ENCODE measurements around the gene DGLUCY.
"Not testable (repeated sequence)": the region's sequence is repeated elsewhere in the genome, so short reads cannot be mapped to it uniquely, and the experiment has no call there.

DGLUCY gene

GRCh38 chr14:91123201-91123600 lies 9.3 kb downstream of the DGLUCY start:
- H2BK120ac ChIP-seq (ENCODE audit: low read depth, low read length) = no peak overlapping the region

GRCh38 chr14:91124406-91125270 lies 10.8 kb downstream of the DGLUCY start:
- not testable (repeated sequence) for H3K4ac ChIP-seq (ENCODE audit: low read depth in 1 of 2, low read length in 2 of 2); H2BK12ac ChIP-seq (ENCODE audit: low read length in 2 of 2); H3K14ac ChIP-seq (ENCODE audit: low read length in 2 of 2); H3K23ac ChIP-seq (ENCODE audit: low read length in 2 of 2); H3K4me3 ChIP-seq (ENCODE audit: insufficient read depth in 1 of 2, low read depth in 1 of 2, low read length in 2 of 2); H3K9ac ChIP-seq (ENCODE audit: low read length); H3K4me1 ChIP-seq (ENCODE audit: control insufficient read depth, insufficient read depth, low read depth, low read length); H2BK5ac ChIP-seq (ENCODE audit: low read depth, low read length, poor library complexity, severe bottlenecking); H3K27ac ChIP-seq (ENCODE audit: low read length, poor library complexity, severe bottlenecking); H2AK5ac ChIP-seq (ENCODE audit: low read length, severe bottlenecking); H2BK15ac ChIP-seq (ENCODE audit: low read depth, poor library complexity, severe bottlenecking); H3K9me3 ChIP-seq (ENCODE audit: control insufficient read depth, low read length); DNase-seq; H3K4me2 ChIP-seq (ENCODE audit: low read length, poor library complexity, severe bottlenecking); H2AFZ ChIP-seq (ENCODE audit: low read depth, low read length); H3K18ac ChIP-seq (ENCODE audit: low read depth in 1 of 2, low read length in 2 of 2); H2BK120ac ChIP-seq (ENCODE audit: low read depth, low read length); H4K8ac ChIP-seq (ENCODE audit: low read length); H3K27me3 ChIP-seq (ENCODE audit: control insufficient read depth in 1 of 2, insufficient read depth in 1 of 2, low read length in 2 of 2); H4K91ac ChIP-seq (ENCODE audit: low read length)
- WGBS = 91% methylated on average over 5 of the region's 5 CpGs
- Histone ChIP-seq H3K79me1 (replicated peaks; ENCODE audit: low read length, poor library complexity, severe bottlenecking) (peaks cover 32% of the 10 kb centered on the region), H3K36me3 (ENCODE audit: control insufficient read depth in 1 of 2, insufficient read depth in 2 of 2, low read depth in 1 of 2, low read length in 2 of 2) (peaks cover 21 to 49% of the 10 kb centered on the region in 2 experiments)

More at GRCh38 chr14:91123201-91123600, 9.3 kb downstream of the DGLUCY start:
- H3K23ac ChIP-seq (ENCODE audit: low read length in 2 of 2) = no peak overlapping the region
- H3K4ac ChIP-seq (ENCODE audit: low read depth in 1 of 2, low read length in 2 of 2) = no peak overlapping the region
- no peak overlapping the region for H3K4me2 ChIP-seq (ENCODE audit: low read length, poor library complexity, severe bottlenecking)
- peaks cover 3% of the 10 kb centered on the region for H3K4me1 ChIP-seq (ENCODE audit: control insufficient read depth, insufficient read depth, low read depth, low read length)
- no peak overlapping the region for H3K9ac ChIP-seq (ENCODE audit: low read length)
- H2AK5ac ChIP-seq (ENCODE audit: low read length, severe bottlenecking) = no peak overlapping the region
- H2BK12ac ChIP-seq (ENCODE audit: low read length in 2 of 2) = no peak overlapping the region
- H4K91ac ChIP-seq (ENCODE audit: low read length) = no peak overlapping the region
- no peak overlapping the region for H3K4me3 ChIP-seq (ENCODE audit: insufficient read depth in 1 of 2, low read depth in 1 of 2, low read length in 2 of 2)
- H3K9me3 ChIP-seq (ENCODE audit: control insufficient read depth, low read length) = peaks cover 5% of the 10 kb centered on the region
- no peak overlapping the region for H2BK5ac ChIP-seq (ENCODE audit: low read depth, low read length, poor library complexity, severe bottlenecking)
- H3K18ac ChIP-seq (ENCODE audit: low read depth in 1 of 2, low read length in 2 of 2) = no peak overlapping the region
- peaks cover 34% of the 10 kb centered on the region for H3K79me1 ChIP-seq (replicated peaks; ENCODE audit: low read length, poor library complexity, severe bottlenecking)
- no peak overlapping the region for H4K8ac ChIP-seq (ENCODE audit: low read length)
- no peak overlapping the region for H2BK15ac ChIP-seq (ENCODE audit: low read depth, poor library complexity, severe bottlenecking)
- DNase-seq = no peak
- H3K14ac ChIP-seq (ENCODE audit: low read length in 2 of 2) = no peak overlapping the region
- no peaks in the 10 kb centered on the region for H3K27me3 ChIP-seq (ENCODE audit: control insufficient read depth in 1 of 2, insufficient read depth in 1 of 2, low read length in 2 of 2)
- WGBS = 91% methylated on average over 8 of the region's 8 CpGs
- no peak overlapping the region for H2AFZ ChIP-seq (ENCODE audit: low read depth, low read length)
- H3K36me3 ChIP-seq (ENCODE audit: control insufficient read depth in 1 of 2, insufficient read depth in 2 of 2, low read depth in 1 of 2, low read length in 2 of 2) = peaks cover 23 to 39% of the 10 kb centered on the region in 2 experiments
- no peak overlapping the region for H3K27ac ChIP-seq (ENCODE audit: low read length, poor library complexity, severe bottlenecking)

- Histone ChIP-seq H4K91ac (ENCODE audit: low read length) (no peak overlapping the region), H2AFZ (ENCODE audit: low read depth, low read length) (no peak overlapping the region), H3K4ac (ENCODE audit: low read depth in 1 of 2, low read length in 2 of 2) (no peak overlapping the region), H3K27ac (ENCODE audit: low read length, poor library complexity, severe bottlenecking) (no peak overlapping the region), H3K23ac (ENCODE audit: low read length in 2 of 2) (no peak overlapping the region), H2BK120ac (ENCODE audit: low read depth, low read length) (no peak overlapping the region), H3K14ac (ENCODE audit: low read length in 2 of 2) (no peak overlapping the region), H3K4me2 (ENCODE audit: low read length, poor library complexity, severe bottlenecking) (no peak overlapping the region), H2BK12ac (ENCODE audit: low read length in 2 of 2) (no peak overlapping the region), H2BK5ac (ENCODE audit: low read depth, low read length, poor library complexity, severe bottlenecking) (no peak overlapping the region), H3K36me3 (ENCODE audit: control insufficient read depth in 1 of 2, insufficient read depth in 2 of 2, low read depth in 1 of 2, low read length in 2 of 2) (peaks cover 18 to 54% of the 10 kb centered on the region in 2 experiments), H2AK5ac (ENCODE audit: low read length, severe bottlenecking) (no peak overlapping the region), H3K79me1 (replicated peaks; ENCODE audit: low read length, poor library complexity, severe bottlenecking) (peaks cover 29% of the 10 kb centered on the region), H3K9ac (ENCODE audit: low read length) (no peak overlapping the region), H2BK15ac (ENCODE audit: low read depth, poor library complexity, severe bottlenecking) (no peak overlapping the region), H3K9me3 (ENCODE audit: control insufficient read depth, low read length) (peaks cover 5% of the 10 kb centered on the region), H3K4me1 (ENCODE audit: control insufficient read depth, insufficient read depth, low read depth, low read length) (no peaks in the 10 kb centered on the region), H4K8ac (ENCODE audit: low read length) (no peak overlapping the region), H3K18ac (ENCODE audit: low read depth in 1 of 2, low read length in 2 of 2) (no peak overlapping the region), H3K4me3 (ENCODE audit: insufficient read depth in 1 of 2, low read depth in 1 of 2, low read length in 2 of 2) (no peak overlapping the region), H3K27me3 (ENCODE audit: control insufficient read depth in 1 of 2, insufficient read depth in 1 of 2, low read length in 2 of 2) (no peaks in the 10 kb centered on the region)
- DNase-seq = no peak
- WGBS = 94% methylated on average over 7 of the region's 7 CpGs
Measured at GRCh38 chr14:91125271-91125660, 11.4 kb downstream of the DGLUCY start.

GRCh38 chr14:91125801-91126200 lies 11.9 kb downstream of the DGLUCY start:
- no peak overlapping the region for H2AK5ac ChIP-seq (ENCODE audit: low read length, severe bottlenecking)
- H3K4me1 ChIP-seq (ENCODE audit: control insufficient read depth, insufficient read depth, low read depth, low read length) = no peaks in the 10 kb centered on the region
- H2BK5ac ChIP-seq (ENCODE audit: low read depth, low read length, poor library complexity, severe bottlenecking) = no peak overlapping the region
- H3K36me3 ChIP-seq (ENCODE audit: control insufficient read depth in 1 of 2, insufficient read depth in 2 of 2, low read depth in 1 of 2, low read length in 2 of 2) = peaks cover 18 to 55% of the 10 kb centered on the region in 2 experiments
- H3K27ac ChIP-seq (ENCODE audit: low read length, poor library complexity, severe bottlenecking) = no peak overlapping the region
- no peak overlapping the region for H4K8ac ChIP-seq (ENCODE audit: low read length)
- no peak overlapping the region for H3K14ac ChIP-seq (ENCODE audit: low read length in 2 of 2)
- H3K79me1 ChIP-seq (replicated peaks; ENCODE audit: low read length, poor library complexity, severe bottlenecking) = peaks cover 25% of the 10 kb centered on the region
- H4K91ac ChIP-seq (ENCODE audit: low read length) = no peak overlapping the region
- H3K18ac ChIP-seq (ENCODE audit: low read depth in 1 of 2, low read length in 2 of 2) = no peak overlapping the region
- H2BK15ac ChIP-seq (ENCODE audit: low read depth, poor library complexity, severe bottlenecking) = no peak overlapping the region
- H3K9ac ChIP-seq (ENCODE audit: low read length) = no peak overlapping the region
- peaks cover 5% of the 10 kb centered on the region for H3K9me3 ChIP-seq (ENCODE audit: control insufficient read depth, low read length)
- H3K4me2 ChIP-seq (ENCODE audit: low read length, poor library complexity, severe bottlenecking) = no peak overlapping the region
- H3K23ac ChIP-seq (ENCODE audit: low read length in 2 of 2) = no peak overlapping the region
- H2BK120ac ChIP-seq (ENCODE audit: low read depth, low read length) = no peak overlapping the region
- WGBS = 83% methylated on average over 4 of the region's 4 CpGs
- DNase-seq = no peak
- no peak overlapping the region for H3K4me3 ChIP-seq (ENCODE audit: insufficient read depth in 1 of 2, low read depth in 1 of 2, low read length in 2 of 2)
- no peak overlapping the region for H2AFZ ChIP-seq (ENCODE audit: low read depth, low read length)
- H3K4ac ChIP-seq (ENCODE audit: low read depth in 1 of 2, low read length in 2 of 2) = no peak overlapping the region
- H3K27me3 ChIP-seq (ENCODE audit: control insufficient read depth in 1 of 2, insufficient read depth in 1 of 2, low read length in 2 of 2) = no peaks in the 10 kb centered on the region
- H2BK12ac ChIP-seq (ENCODE audit: low read length in 2 of 2) = no peak overlapping the region

All from mesenchymal stem cell (in vitro differentiated cells and primary cell).